ENCODE data around the gene CPT1A. TPM values are rescaled to one million over a fixed set of nuclear protein-coding genes. Genes with fewer than 3 reads are reported as not detected.
A peak's percentile ranks its signal among the peaks of the same experiment; 100 is the strongest.

The CPT1A gene
- total RNA-seq, 2 donors from 2014 or later, result 33.3 to 55.2 TPM

DNA sequence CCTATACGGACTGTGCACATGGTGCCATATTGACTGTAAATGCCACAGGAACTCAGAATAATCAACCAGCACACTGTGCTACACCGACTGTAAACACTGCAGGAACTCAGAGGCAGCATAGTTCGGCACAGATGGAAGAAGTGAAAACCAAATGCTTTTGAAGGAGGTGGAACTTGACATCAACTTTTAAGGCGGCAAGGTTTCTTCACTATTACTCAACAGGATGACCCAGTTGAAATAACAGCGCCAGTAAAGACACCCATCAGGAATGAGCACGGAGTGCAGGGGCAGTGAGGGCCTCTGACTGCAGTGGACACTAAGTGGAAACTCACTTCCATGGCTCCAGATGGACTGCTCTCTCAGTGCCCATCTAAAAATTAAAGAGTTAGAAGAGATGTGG, 106.1 kb downstream of the CPT1A start:
- no peaks in the 10 kb centered on the region for H3K36me3 ChIP-seq
- TF ChIP-seq POLR2A (IDR thresholded peaks at IDR 0.05) (no peak), POLR2AphosphoS5 (IDR thresholded peaks at IDR 0.05) (peak; percentile 33)
- H3K4me1 ChIP-seq (replicated peaks), result peaks cover 3% of the 10 kb centered on the region
- no peak for DNase-seq (ENCODE audit: low spot score)
- no peak overlapping the region for H3K27ac ChIP-seq
- intact Hi-C loops (cut with DNase I), result no loop called here
- H3K9me3 ChIP-seq, result no peaks in the 10 kb centered on the region
- WGBS, result 68% methylated on average over 6 of the region's 6 CpGs
- H3K27me3 ChIP-seq (replicated peaks; ENCODE audit: insufficient read depth), result no peaks in the 10 kb centered on the region
- H3K4me3 ChIP-seq, result no peak overlapping the region

- intact Hi-C loops (cut with DNase I), result no loop called here
- Histone ChIP-seq H3K27me3 (replicated peaks; ENCODE audit: insufficient read depth) (no peaks in the 10 kb centered on the region), H3K4me3 (no peak overlapping the region), H3K36me3 (no peaks in the 10 kb centered on the region), H3K4me1 (replicated peaks) (peaks cover 3% of the 10 kb centered on the region), H3K27ac (no peak overlapping the region), H3K9me3 (no peaks in the 10 kb centered on the region)
- TF ChIP-seq POLR2AphosphoS5 (IDR thresholded peaks at IDR 0.05), result no peak
- no peak for TF ChIP-seq POLR2A (IDR thresholded peaks at IDR 0.05)
- TF ChIP-seq CTCF (IDR thresholded peaks at IDR 0.05), result no peak
- 74% methylated on average over 6 of the region's 6 CpGs for whole genome bisulfite sequencing
- DNase-seq (ENCODE audit: low spot score), result no peak
Observed at GRCh38 chr11:68735125-68735524, 106.6 kb downstream of the CPT1A start.

DNA sequence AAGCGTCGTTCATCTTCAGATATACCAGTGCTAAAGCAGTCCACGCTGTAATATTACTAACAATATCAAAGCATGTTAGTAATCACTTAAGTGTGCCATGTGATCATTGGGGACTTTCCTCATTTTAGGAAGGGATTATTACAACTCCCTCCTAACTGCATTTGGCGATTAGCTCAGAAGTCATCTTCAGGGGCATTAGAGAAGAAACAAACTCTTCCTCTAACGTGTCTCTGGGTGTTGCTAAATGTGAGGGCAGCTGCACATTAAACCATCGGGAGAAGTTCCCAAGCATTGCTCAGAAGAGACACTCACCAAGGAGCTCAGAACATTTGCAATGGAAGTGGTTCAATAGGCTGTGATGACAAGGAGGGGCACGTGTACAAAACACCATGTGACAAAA, 107.6 kb downstream of the CPT1A start:
- intact Hi-C loops (cut with DNase I), result no loop called here
- 88% methylated on average over 7 of the region's 7 CpGs for WGBS

GRCh38 chr11:68727783-68728182, 113.9 kb downstream of the CPT1A start:
- Histone ChIP-seq H3K36me3 (no peaks in the 10 kb centered on the region), H3K4me1 (replicated peaks) (no peaks in the 10 kb centered on the region), H3K4me3 (no peak overlapping the region), H3K27ac (no peak overlapping the region), H3K27me3 (replicated peaks; ENCODE audit: insufficient read depth) (no peaks in the 10 kb centered on the region), H3K9me3 (no peaks in the 10 kb centered on the region)
- no peak for TF ChIP-seq POLR2A (IDR thresholded peaks at IDR 0.05)
- no peak for TF ChIP-seq POLR2AphosphoS5 (IDR thresholded peaks at IDR 0.05)
- no peak for TF ChIP-seq CTCF (IDR thresholded peaks at IDR 0.05)
- 83% methylated on average over 6 of the region's 6 CpGs for WGBS
- intact Hi-C loops (cut with DNase I), result no loop called here
- no peak for DNase-seq (ENCODE audit: low spot score)

More for the DNA sequence above, 107.6 kb downstream of the CPT1A start:
- no peak overlapping the region for H3K4me3 ChIP-seq
- H3K9me3 ChIP-seq, result no peaks in the 10 kb centered on the region
- TF ChIP-seq CTCF (IDR thresholded peaks at IDR 0.05) (no peak), POLR2AphosphoS5 (IDR thresholded peaks at IDR 0.05) (no peak), POLR2A (IDR thresholded peaks at IDR 0.05) (no peak)
- H3K4me1 ChIP-seq (replicated peaks), result peaks cover 3% of the 10 kb centered on the region
- H3K36me3 ChIP-seq, result no peaks in the 10 kb centered on the region
- no peak for DNase-seq (ENCODE audit: low spot score)
- H3K27me3 ChIP-seq (replicated peaks; ENCODE audit: insufficient read depth), result no peaks in the 10 kb centered on the region
- no peak overlapping the region for H3K27ac ChIP-seq

DNA sequence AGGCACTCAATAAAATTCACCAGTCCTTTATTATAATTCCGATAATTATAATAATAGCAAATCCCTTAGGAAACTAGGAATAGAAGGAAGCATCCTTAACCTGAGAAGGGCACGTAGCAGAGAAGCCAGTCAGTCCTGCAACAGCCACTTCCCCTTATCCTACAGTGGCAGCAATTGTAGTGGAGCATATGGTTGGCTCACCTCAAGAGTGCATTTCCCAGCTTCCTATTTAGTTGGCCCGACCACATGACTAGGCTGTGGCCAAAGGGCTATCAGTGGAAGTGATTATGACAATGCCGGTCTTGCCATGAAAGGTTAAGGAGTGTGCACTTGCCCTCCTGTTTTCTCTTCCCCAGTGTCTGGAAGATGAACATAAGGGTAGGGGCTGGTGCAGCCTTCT, 117.4 kb downstream of the CPT1A start:
- TF ChIP-seq CTCF (IDR thresholded peaks at IDR 0.05) (no peak), POLR2A (IDR thresholded peaks at IDR 0.05) (no peak), POLR2AphosphoS5 (IDR thresholded peaks at IDR 0.05) (no peak)
- Histone ChIP-seq H3K4me3 (no peak overlapping the region), H3K4me1 (replicated peaks) (no peaks in the 10 kb centered on the region), H3K9me3 (no peaks in the 10 kb centered on the region), H3K27ac (no peak overlapping the region), H3K36me3 (no peaks in the 10 kb centered on the region), H3K27me3 (replicated peaks; ENCODE audit: insufficient read depth) (no peaks in the 10 kb centered on the region)
- intact Hi-C loops (cut with DNase I), result no loop called here
- DNase-seq (ENCODE audit: low spot score), result no peak
- WGBS, result 85% methylated on average over 4 of the region's 4 CpGs

Data from prostate gland (tissue), 2 donors.